ENCODE data around the gene PLCZ1.

- no peak for TF ChIP-seq CTCF (IDR thresholded peaks at IDR 0.05)
- TF ChIP-seq ZFX (IDR thresholded peaks at IDR 0.05; ENCODE audit: borderline replicate concordance): no peak
Measured at GRCh38 chr12:18723752-18724151, 14.1 kb downstream of the PLCZ1 start.

Measured in 22Rv1 (cell line).